Sigmoid colon (tissue), 4 donors: Measurements from ENCODE around the gene TBL1XR1.

Experiments used
- EP300 ChIP-seq, 4 donors: sonication (generic); formaldehyde crosslinking; IDR thresholded peaks; one replicate each; pipeline ENCODE4 v1.6.1; 2017; ENCODE audit warnings: antibody characterized with exemption in 4 of 4
- POLR2A ChIP-seq, 2 donors: fragments of 450-650 bp; IDR thresholded peaks; one replicate each; pipeline ENCODE4 v1.6.1; 2016; ENCODE audit warnings: antibody characterized with exemption in 2 of 2, mild to moderate bottlenecking in 2 of 2, moderate library complexity in 2 of 2
- POLR2AphosphoS5 ChIP-seq, 4 donors: sonication (generic); formaldehyde crosslinking; IDR thresholded peaks; one replicate each; pipeline ENCODE4 v1.6.1; 2017; ENCODE audit warnings: antibody characterized with exemption in 4 of 4
- TF ChIP-seq, protein P1 (sequence below), 4 experiments: fragments of 450-650 bp in 3 of 4; fragments of 200-600 bp in 1 of 4; IDR thresholded peaks; one replicate each; pipeline ENCODE4 v1.5.1; 2016 to 2019; ENCODE audit warnings: antibody characterized with exemption in 4 of 4, mild to moderate bottlenecking in 3 of 4, moderate library complexity in 2 of 4

DNA sequence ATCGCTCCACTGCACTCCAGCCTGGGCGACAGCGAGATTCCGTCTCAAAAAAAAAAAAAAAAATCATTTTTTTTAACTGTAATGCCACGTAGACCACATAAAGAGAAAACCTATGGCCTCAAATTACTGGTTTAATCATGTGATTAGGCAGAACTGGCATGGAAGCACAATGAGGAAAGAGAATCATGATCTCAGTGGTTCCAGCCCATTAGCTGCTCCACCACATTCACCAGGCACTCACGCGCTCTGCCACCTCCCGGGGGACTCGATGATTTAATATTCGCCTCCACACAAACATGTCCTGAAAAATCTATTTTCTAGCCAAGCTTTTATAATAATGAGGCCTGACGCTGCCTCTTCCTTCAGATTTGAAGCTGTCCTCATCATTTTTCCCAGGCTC is 204.7 kb downstream of the TBL1XR1 start:
- TF ChIP-seq, protein P1, sequence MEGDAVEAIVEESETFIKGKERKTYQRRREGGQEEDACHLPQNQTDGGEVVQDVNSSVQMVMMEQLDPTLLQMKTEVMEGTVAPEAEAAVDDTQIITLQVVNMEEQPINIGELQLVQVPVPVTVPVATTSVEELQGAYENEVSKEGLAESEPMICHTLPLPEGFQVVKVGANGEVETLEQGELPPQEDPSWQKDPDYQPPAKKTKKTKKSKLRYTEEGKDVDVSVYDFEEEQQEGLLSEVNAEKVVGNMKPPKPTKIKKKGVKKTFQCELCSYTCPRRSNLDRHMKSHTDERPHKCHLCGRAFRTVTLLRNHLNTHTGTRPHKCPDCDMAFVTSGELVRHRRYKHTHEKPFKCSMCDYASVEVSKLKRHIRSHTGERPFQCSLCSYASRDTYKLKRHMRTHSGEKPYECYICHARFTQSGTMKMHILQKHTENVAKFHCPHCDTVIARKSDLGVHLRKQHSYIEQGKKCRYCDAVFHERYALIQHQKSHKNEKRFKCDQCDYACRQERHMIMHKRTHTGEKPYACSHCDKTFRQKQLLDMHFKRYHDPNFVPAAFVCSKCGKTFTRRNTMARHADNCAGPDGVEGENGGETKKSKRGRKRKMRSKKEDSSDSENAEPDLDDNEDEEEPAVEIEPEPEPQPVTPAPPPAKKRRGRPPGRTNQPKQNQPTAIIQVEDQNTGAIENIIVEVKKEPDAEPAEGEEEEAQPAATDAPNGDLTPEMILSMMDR (IDR thresholded peaks at IDR 0.05): no peak
- TF ChIP-seq POLR2A (IDR thresholded peaks at IDR 0.05): no peak
- TF ChIP-seq POLR2AphosphoS5 (IDR thresholded peaks at IDR 0.05): no peak
- no peak for TF ChIP-seq EP300 (IDR thresholded peaks at IDR 0.05)
